Thoracic aorta (tissue), 2 donors: ENCODE results near the gene HMCN2. TPM values are rescaled to one million over a fixed set of nuclear protein-coding genes. Genes with fewer than 3 reads are reported as not detected.

ENCODE experiments used
- ATAC-seq: fragments of 150-250 bp; one replicate; pipeline ENCODE4 v1.8.0; 2017; ENCODE audit warnings: low read depth; ENCODE audit not compliant: insufficient number of reproducible peaks, low FRiP score
- DNase-seq: peaks from one replicate; pipeline ENCODE4 v3.0.0-alpha.2; 2020; ENCODE audit warnings: low spot score
- H3K27ac ChIP-seq, 2 donors: fragments of 200-600 bp; sonication (generic); 1 replicate in 1 of 2; 2 replicates in 1 of 2; pipeline ENCODE4 v1.5.1; 2016; ENCODE audit warnings: mild to moderate bottlenecking in 2 of 2, moderate library complexity in 2 of 2
- H3K27me3 ChIP-seq: fragments of 200-600 bp; sonication (generic); replicated peaks from 2 replicates; pipeline ENCODE4 v1.6.0; 2016; ENCODE audit warnings: mild to moderate bottlenecking; ENCODE audit not compliant: insufficient read depth
- H3K36me3 ChIP-seq: fragments of 200-600 bp; sonication (generic); one replicate; pipeline ENCODE4 v1.5.1; 2016
- H3K4me1 ChIP-seq, 2 donors: fragments of 200-600 bp; sonication (generic); 1 replicate in 1 of 2; 2 replicates in 1 of 2; pipeline versions ENCODE4 v1.5.1 to v1.6.0; 2016; ENCODE audit warnings: low read depth in 2 of 2, mild to moderate bottlenecking in 1 of 2; ENCODE audit not compliant: control insufficient read depth in 1 of 2
- H3K4me3 ChIP-seq: fragments of 200-600 bp; sonication (generic); 2 replicates; pipeline ENCODE4 v1.5.1; 2016; ENCODE audit warnings: mild to moderate bottlenecking
- H3K9me3 ChIP-seq: fragments of 200-600 bp; sonication (generic); 2 replicates; pipeline ENCODE4 v1.5.1; 2016
- CTCF ChIP-seq: fragments of 200-600 bp; sonication (generic); IDR thresholded peaks from one replicate; pipeline ENCODE4 v1.5.1; 2019; ENCODE audit warnings: antibody characterized with exemption
- total RNA-seq, 2 donors: library from RNA; depleted of rRNA; stranded (reverse); fragments of >200 nt; gene quantifications; one replicate each; pipeline versions ENCODE4 v1.1.0 to v1.2.3, GENCODE V29; 2016

The HMCN2 gene
- total RNA-seq, 2 donors from 2014 or later: 2.4 to 6.3 TPM

- H3K27me3 ChIP-seq: no peaks in the 10 kb centered on the region
- no peak for TF ChIP-seq CTCF
Measured at GRCh38 chr9:130441031-130441430, 175.5 kb downstream of the HMCN2 start.

GRCh38 chr9:130442746-130443455 lies 177.3 kb downstream of the HMCN2 start:
- Histone ChIP-seq H3K27ac (no peak overlapping the region), H3K27me3 (no peaks in the 10 kb centered on the region), H3K4me3 (no peak overlapping the region), H3K9me3 (peaks cover 9% of the 10 kb centered on the region), H3K4me1 (peaks cover 15 to 31% of the 10 kb centered on the region in 2 donors), H3K36me3 (no peaks in the 10 kb centered on the region)
- no peak for DNase-seq
- ATAC-seq: no peak
- no peak for TF ChIP-seq CTCF

More at GRCh38 chr9:130441031-130441430, 175.5 kb downstream of the HMCN2 start:
- Histone ChIP-seq H3K9me3 (peaks cover 9% of the 10 kb centered on the region), H3K4me3 (no peak overlapping the region), H3K27ac (no peak overlapping the region), H3K36me3 (no peaks in the 10 kb centered on the region), H3K4me1 (peaks cover under 1 to 13% of the 10 kb centered on the region in 2 donors)
- DNase-seq: no peak
- ATAC-seq: no peak

- Histone ChIP-seq H3K27ac (no peak overlapping the region), H3K36me3 (no peaks in the 10 kb centered on the region), H3K4me3 (no peak overlapping the region), H3K27me3 (no peaks in the 10 kb centered on the region), H3K4me1 (peaks cover 15 to 34% of the 10 kb centered on the region in 2 donors), H3K9me3 (peaks cover 9% of the 10 kb centered on the region)
- no peak for TF ChIP-seq CTCF
- DNase-seq (no peak), ATAC-seq (no peak)
Measured at GRCh38 chr9:130443456-130443801, 177.9 kb downstream of the HMCN2 start.

DNA sequence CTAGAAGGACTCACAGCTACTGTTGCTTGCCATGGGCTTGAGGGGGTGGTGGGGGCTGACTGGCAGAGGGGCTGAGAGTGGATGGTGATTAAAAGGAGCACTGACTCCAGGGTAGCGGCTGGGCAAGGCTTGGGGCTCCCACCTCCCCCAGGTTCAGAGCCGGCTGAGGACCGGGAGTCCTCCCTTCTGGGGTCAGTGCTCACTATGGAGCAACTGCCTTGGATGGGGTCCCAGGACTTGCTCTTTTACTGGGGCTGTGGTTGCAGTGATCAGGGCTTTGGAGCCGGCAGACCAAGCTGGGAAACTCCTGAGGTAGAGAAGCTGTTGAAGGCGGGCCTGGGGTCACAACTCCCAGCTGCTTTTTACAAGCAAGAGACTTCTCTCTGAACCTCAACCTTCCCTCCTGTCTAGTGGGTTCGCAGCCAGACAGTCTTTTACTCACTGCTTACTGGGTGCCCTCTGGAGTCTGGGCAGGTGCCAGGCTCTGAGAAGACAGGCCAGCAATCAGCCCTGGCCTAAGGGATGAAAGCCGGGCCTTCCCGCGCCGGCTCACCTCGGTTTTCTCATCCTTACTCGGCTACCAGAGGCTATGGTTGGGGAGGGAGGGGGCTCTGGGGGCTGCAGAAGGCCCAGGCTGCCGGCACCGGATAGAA lies 178.4 kb downstream of the HMCN2 start:
- Histone ChIP-seq H3K27ac (peak overlapping the region in 1 of 2 donors; percentile 80), H3K4me1 (peaks cover 15 to 34% of the 10 kb centered on the region in 2 donors), H3K27me3 (no peaks in the 10 kb centered on the region), H3K9me3 (peaks cover 9% of the 10 kb centered on the region), H3K4me3 (peak overlapping the region; percentile 90), H3K36me3 (no peaks in the 10 kb centered on the region)
- ATAC-seq (no peak), DNase-seq (no peak)
- no peak for TF ChIP-seq CTCF

- peak within 1 kb of the TSS; percentile 90 for H3K4me3 ChIP-seq
- no peak for DNase-seq
Measured at GRCh38 chr9:130444565-130445221, 179.1 kb downstream of the HMCN2 start, which contains the start of gene ASS1. Gene ASS1 (plus strand): TSS chr9:130444961. CDS start chr9:130452229, 7,268 bp downstream.

More at GRCh38 chr9:130444565-130445221, 179.1 kb downstream of the HMCN2 start, which contains the start of gene ASS1:
- Histone ChIP-seq H3K27ac (peak within 1 kb of the TSS; percentile 70 to 80), H3K9me3 (peaks cover 9% of the 10 kb centered on the region), H3K36me3 (no peaks in the 10 kb centered on the region), H3K27me3 (no peaks in the 10 kb centered on the region), H3K4me1 (peaks cover 15 to 39% of the 10 kb centered on the region in 2 donors)
- TF ChIP-seq CTCF: no peak
- no peak for ATAC-seq
